Activated T-cell treated with anti-CD3 and anti-CD28 coated beads, Interleukin-2, amount 50 U/mL, for 1 hour (primary cell): Measurements from ENCODE around the gene KIR3DL1.
"Not testable (repeated sequence)": the region's sequence is repeated elsewhere in the genome, so short reads cannot be mapped to it uniquely, and the experiment has no call there.

ENCODE experiments used
- DNase-seq: peaks from one replicate; pipeline ENCODE4 v3.0.0-alpha.2; 2020

KIR3DL1 gene

GRCh38 chr19:54817670-54818536, 1.6 kb downstream of the KIR3DL1 start:
- DNase-seq = no peak

DNA sequence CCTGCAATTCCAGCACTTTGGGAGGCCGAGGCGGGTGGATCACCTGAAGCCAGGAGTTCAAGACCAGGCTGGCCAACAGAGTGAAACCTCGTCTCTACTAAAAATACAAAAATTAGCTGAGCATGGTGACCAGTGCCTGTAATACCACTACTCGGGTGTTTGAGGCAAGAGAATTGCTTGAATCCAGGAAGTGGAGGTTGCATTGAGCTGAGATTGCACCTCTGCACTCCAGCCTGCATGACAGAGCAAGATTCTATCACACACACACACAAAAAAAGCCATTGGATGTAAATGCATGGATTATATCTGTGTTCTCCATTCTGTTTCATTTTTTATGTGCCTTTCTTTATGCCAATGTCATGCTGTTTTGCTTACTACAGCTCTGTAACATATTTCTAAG, 8.1 kb downstream of the KIR3DL1 start:
- not testable (repeated sequence) for DNase-seq

DNA sequence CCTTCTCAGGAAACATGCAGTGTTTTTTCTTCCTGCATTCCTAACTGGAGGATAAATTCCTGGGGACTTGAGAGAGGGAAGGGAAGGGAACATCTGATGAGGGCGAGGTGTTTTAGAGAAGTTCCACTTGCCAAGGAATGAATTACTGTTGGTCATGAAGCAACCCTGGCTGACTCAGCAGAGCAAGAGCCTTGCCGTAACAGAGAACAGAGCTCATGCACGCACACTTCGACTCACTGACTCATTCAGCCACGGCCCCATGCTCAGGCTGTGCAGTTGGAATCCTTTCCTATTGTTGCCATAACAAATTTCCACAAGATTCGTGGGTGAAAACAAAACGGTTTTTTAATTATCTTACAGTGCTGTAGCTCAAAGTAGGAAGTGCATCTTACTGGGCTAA, 9.1 kb downstream of the KIR3DL1 start:
- not testable (repeated sequence) for DNase-seq

- not testable (repeated sequence) for DNase-seq
Observed at GRCh38 chr19:54828064-54828463, 11.8 kb downstream of the KIR3DL1 start.

- not testable (repeated sequence) for DNase-seq
Observed at GRCh38 chr19:54832496-54832895, 16.2 kb downstream of the KIR3DL1 start, which contains the start of gene KIR2DS4. KIR2DS4 (plus strand) TSS chr19:54832676.

DNA sequence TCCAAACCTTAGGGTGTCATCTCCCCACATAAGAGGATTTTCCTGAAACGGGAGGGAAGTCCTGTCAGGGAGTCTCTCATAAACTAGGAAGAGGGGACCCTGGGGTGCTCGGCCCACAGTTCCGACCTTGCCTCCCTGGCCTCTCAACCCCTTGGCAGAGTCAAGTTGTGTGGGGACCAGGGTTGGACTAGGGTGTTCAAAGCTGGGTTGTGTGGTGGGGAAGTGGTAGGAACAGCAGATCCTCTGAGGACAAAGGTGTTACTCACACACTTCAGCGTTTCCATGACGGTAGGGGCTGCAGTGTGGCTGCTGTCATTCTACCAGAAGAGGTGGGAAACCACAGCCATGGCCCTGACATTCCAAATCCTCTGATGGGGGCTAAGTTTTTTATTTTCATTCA, 18.9 kb downstream of the KIR3DL1 start:
- not testable (repeated sequence) for DNase-seq

DNA sequence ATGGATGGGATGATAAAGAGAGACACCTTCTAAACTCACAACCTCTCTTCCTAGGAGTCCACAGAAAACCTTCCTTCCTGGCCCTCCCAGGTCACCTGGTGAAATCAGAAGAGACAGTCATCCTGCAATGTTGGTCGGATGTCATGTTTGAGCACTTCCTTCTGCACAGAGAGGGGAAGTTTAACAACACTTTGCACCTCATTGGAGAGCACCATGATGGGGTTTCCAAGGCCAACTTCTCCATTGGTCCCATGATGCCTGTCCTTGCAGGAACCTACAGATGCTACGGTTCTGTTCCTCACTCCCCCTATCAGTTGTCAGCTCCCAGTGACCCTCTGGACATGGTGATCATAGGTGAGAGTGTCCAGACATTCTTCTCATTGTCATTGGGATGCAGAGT, 21.3 kb downstream of the KIR3DL1 start:
- DNase-seq = not testable (repeated sequence)

DNA sequence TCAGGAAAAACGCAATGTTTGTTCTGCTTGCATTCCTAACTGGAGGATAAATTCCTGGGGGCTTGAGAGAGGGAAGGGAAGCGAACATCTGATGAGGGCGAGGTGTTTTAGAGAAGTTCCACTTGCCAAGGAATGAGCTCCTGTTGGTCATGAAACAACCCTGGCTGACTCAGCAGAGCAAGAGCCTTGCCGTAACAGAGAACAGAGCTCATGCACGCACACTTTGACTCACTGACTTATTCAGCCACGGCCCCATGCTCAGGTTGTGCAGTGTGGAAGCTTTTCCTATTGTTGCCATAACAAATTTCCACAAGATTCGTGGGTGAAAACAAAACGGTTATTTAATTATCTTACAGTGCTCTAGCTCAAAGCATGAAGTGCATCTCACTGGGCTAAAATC, 26.9 kb downstream of the KIR3DL1 start:
- DNase-seq = not testable (repeated sequence)

DNA sequence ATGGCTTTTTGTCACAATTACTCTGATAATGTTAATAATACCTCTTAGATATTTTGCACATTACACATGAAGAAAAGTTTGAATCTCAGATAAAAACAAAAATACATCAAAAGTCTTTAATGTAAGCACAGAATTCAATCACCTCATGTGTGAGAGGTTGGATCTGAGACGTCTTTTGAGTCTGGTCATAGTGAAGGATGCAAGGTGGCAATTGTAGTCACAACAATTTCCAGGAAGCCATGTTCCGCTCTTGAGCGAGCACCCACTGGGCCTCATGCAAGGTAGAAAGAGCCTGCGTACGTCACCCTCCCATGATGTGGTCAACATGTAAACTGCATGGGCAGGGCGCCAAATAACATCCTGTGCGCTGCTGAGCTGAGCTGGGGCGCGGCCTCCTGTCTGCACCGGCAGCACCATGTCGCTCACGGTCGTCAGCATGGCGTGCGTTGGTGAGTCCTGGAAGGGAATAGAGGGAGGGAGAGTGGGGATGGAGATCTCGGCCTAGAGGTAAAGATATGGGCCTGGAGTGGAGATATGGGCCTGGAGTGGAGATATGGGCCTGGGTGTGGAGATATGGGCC, 33.9 kb downstream of the KIR3DL1 start, which contains the start of gene KIR3DL2:
KIR3DL2 (plus strand) TSS at position 383 of the 580 bp plus-strand sequence; CDS start at position 416, 33 bp downstream.
- not testable (repeated sequence) for DNase-seq

DNA sequence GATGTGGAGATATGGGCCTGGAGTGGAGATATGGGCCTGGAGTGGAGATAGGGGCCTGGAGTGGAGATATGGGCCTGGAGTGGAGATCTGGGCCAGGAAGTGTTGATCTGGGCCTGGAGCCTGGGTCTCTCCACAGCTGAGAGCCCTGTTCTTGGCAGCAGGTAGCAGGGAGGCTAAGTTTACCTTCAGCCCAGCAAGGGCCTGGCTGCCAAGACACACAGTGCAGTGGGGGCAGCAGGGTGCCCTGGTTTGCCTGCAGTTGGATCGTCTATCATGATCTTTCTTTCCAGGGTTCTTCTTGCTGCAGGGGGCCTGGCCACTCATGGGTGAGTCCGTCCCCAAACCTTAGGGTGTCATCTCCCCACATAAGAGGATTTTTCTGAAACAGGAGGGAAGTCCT, 34.7 kb downstream of the KIR3DL1 start:
- DNase-seq = no peak

DNA sequence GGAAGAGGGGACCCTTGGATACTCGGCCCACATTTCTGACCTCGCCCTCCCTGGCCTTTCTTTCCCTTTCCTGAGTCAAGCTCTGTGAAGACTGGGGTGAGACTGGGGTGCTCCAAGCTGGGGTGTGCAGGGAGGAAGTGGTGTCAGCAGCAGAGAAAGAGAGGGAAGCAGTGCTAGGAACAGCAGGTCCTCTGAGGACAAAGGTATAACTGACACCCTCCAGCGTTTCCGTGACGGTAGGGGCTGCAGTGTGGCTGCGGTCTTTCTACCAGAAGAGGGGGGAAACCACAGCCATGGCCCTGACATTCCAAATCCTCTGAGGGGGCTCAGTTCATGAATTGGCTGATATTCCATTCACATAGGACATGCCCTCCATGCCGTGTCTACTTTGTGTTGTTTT, 35.1 kb downstream of the KIR3DL1 start:
- DNase-seq = no peak

GRCh38 chr19:54855241-54855640, 39.0 kb downstream of the KIR3DL1 start:
- DNase-seq = not testable (repeated sequence)

GRCh38 chr19:54858476-54858875, 42.2 kb downstream of the KIR3DL1 start:
- DNase-seq = not testable (repeated sequence)

DNA sequence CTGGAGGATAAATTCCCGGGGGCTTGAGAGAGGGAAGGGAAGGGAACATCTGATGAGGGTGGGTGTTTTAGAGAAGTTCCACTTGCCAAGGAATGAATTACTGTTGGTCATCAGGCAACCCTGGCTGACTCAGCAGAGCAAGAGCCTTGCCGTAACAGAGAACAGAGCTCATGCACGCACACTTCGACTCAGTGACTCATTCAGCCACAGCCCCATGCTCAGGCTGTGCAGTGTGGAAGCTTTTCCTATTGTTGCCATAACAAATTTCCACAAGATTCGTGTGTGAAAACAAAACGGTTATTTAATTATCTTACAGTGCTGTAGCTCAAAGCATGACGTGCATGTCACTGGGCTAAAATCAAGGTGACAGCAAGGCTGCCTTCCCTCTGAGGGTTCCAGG, 43.2 kb downstream of the KIR3DL1 start:
- not testable (repeated sequence) for DNase-seq

DNA sequence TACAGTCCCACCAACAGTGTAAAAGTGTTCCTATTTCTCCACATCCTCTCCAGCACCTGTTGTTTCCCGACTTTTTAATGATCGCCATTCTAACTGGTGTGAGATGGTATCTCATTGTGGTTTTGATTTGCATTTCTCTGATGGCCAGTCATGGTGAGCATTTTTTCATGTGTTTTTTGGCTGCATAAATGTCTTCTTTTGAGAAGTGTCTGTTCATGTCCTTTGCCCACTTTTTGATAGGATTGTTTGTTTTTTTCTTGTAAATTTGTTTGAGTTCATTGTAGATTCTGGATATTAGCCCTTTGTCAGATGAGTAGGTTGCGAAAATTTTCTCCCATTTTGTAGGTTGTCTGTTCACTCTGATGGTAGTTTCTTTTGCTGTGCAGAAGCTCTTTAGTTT, 47.2 kb downstream of the KIR3DL1 start:
- not testable (repeated sequence) for DNase-seq

- no peak for DNase-seq
Observed at GRCh38 chr19:54871696-54872095, 55.4 kb downstream of the KIR3DL1 start.

DNA sequence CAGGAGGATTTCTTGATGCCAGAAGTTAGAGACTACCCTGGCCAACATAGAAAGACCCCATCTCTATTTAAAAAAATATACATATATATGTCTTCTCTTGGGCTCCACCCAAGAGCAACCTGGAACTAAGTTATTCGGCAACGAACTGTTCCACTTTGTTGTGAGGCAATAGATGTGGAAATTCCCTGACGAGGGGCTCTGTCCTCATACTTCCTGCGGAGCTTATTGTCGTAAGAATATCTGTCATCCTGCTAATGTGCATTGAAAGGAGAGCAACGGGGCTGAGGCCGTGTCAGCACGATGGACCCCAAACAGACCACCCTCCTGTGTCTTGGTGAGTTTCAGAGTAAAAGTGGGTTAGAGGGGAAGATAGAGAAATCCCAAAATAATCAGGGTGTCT, 57.7 kb downstream of the KIR3DL1 start, which contains the start of gene FCAR:
FCAR (plus strand) TSS at position 246 of the 400 bp plus-strand sequence; CDS start at position 301, 55 bp downstream.
- no peak for DNase-seq

GRCh38 chr19:54875506-54875905, 59.2 kb downstream of the KIR3DL1 start:
- DNase-seq = no peak

GRCh38 chr19:54877471-54877870, 61.2 kb downstream of the KIR3DL1 start:
- no peak for DNase-seq
